Epithelial cell of proximal tubule (primary cell): Measurements from ENCODE around the gene WDR49. TPM values are rescaled to one million over a fixed set of nuclear protein-coding genes. Genes with fewer than 3 reads are reported as not detected.

Experiments
- DNase-seq: peaks from one replicate; pipeline ENCODE4 v3.0.0-alpha.2; 2011; ENCODE audit warnings: low read depth
- H3K4me3 ChIP-seq: 2 replicates; pipeline ENCODE4 v1.5.1; 2011; ENCODE audit warnings: low read depth, mild to moderate bottlenecking, low read length
- total RNA-seq: library from RNA; depleted of rRNA; stranded (reverse); fragments of >200 nt; gene quantifications from 2 replicates; pipeline ENCODE4 v1.2.3, GENCODE V29; 2015
- TF ChIP-seq, protein P1 (sequence below): conservative IDR thresholded peaks from 2 replicates; pipeline ENCODE4 v1.5.1; 2012; ENCODE audit warnings: low read depth, mild to moderate bottlenecking, low read length

The WDR49 gene
- total RNA-seq, 1 donor from 2014 or later, result not detected

DNA sequence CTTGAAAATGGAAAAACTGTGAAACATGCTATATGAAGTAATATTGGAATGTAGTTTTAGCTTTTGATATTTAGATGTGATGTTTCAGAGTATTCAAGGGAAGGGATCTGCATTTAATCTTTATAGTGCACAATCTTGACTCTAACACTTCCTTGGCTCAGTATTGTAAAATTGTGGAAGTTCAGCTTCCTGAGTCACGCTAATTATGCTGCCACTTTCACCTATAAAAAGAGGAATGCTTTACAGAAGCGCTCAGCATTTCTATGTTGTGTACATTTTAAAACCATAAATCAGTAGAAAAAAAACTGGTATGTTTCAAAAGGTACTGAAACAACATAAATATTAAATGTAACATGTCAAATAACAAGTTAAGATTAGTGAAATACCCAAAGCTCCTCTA lies 212.5 kb downstream of the WDR49 start:
- TF ChIP-seq, protein P1, sequence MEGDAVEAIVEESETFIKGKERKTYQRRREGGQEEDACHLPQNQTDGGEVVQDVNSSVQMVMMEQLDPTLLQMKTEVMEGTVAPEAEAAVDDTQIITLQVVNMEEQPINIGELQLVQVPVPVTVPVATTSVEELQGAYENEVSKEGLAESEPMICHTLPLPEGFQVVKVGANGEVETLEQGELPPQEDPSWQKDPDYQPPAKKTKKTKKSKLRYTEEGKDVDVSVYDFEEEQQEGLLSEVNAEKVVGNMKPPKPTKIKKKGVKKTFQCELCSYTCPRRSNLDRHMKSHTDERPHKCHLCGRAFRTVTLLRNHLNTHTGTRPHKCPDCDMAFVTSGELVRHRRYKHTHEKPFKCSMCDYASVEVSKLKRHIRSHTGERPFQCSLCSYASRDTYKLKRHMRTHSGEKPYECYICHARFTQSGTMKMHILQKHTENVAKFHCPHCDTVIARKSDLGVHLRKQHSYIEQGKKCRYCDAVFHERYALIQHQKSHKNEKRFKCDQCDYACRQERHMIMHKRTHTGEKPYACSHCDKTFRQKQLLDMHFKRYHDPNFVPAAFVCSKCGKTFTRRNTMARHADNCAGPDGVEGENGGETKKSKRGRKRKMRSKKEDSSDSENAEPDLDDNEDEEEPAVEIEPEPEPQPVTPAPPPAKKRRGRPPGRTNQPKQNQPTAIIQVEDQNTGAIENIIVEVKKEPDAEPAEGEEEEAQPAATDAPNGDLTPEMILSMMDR, result no peak
- DNase-seq, result no peak
- H3K4me3 ChIP-seq, result no peak overlapping the region

- TF ChIP-seq, protein P1, result no peak
- DNase-seq, result no peak
- no peak overlapping the region for H3K4me3 ChIP-seq
Observed at GRCh38 chr3:167437428-167438139, 216.2 kb downstream of the WDR49 start.

Other genes with a start within 250 kb of the WDR49 start
- gene SERPINI2, start 179.9 kb downstream of the WDR49 start, total RNA-seq, result not detected in 2 replicates
- gene PDCD10, start 81.0 kb upstream of the WDR49 start, total RNA-seq, result 79.7 and 89.8 TPM in 2 replicates
- gene SERPINI1, start 81.8 kb upstream of the WDR49 start, total RNA-seq, result 2.9 and 5.4 TPM in 2 replicates